ENCODE data around the gene ATG2B.

The ATG2B gene

GRCh38 chr14:96275177-96276112 is 87.7 kb downstream of the ATG2B start:
- Histone ChIP-seq H3K9ac (ENCODE audit: low read depth, low read length) (no peak overlapping the region), H3K27ac (ENCODE audit: low read length) (no peak overlapping the region), H3K4me2 (ENCODE audit: insufficient read depth, low read length) (no peak overlapping the region), H4K20me1 (ENCODE audit: insufficient read depth, low read length) (no peaks in the 10 kb centered on the region), H3K4me1 (ENCODE audit: insufficient read depth, low read length) (no peaks in the 10 kb centered on the region), H3K4me3 (ENCODE audit: low read depth in 1 of 2, low read length in 2 of 2) (no peak overlapping the region), H3K27me3 (ENCODE audit: insufficient read depth, low read length, poor library complexity) (no peaks in the 10 kb centered on the region), H3K9me3 (ENCODE audit: insufficient read depth, low read length, severe bottlenecking) (peaks cover 13% of the 10 kb centered on the region), H3K79me2 (ENCODE audit: insufficient read depth, low read length) (no peaks in the 10 kb centered on the region), H3K36me3 (ENCODE audit: insufficient read depth, low read length) (no peaks in the 10 kb centered on the region; the same call in 1 of the 2 replicates), H2AFZ (ENCODE audit: low read depth, low read length) (no peak overlapping the region)
- TF ChIP-seq CTCF (IDR thresholded peaks at IDR 0.05; ENCODE audit: borderline replicate concordance, extremely low read depth, low read length, poor library complexity, severe bottlenecking) (peak; percentile 85), EZH2 (IDR thresholded peaks at IDR 0.05; ENCODE audit: borderline replicate concordance, low read depth, low read length, severe bottlenecking) (no peak)
- DNase-seq (peak; percentile 53), ATAC-seq (ENCODE audit: insufficient read depth, low read depth) (peak; percentile 72)

GRCh38 chr14:96274543-96274942 is 88.6 kb downstream of the ATG2B start:
- H3K9ac ChIP-seq (ENCODE audit: low read depth, low read length), result no peak overlapping the region
- no peak overlapping the region for H3K4me2 ChIP-seq (ENCODE audit: insufficient read depth, low read length)
- H3K79me2 ChIP-seq (ENCODE audit: insufficient read depth, low read length), result no peaks in the 10 kb centered on the region
- no peaks in the 10 kb centered on the region for H3K36me3 ChIP-seq (ENCODE audit: insufficient read depth, low read length)
- no peak overlapping the region for H3K4me3 ChIP-seq (ENCODE audit: low read depth in 1 of 2, low read length in 2 of 2)
- ATAC-seq (ENCODE audit: insufficient read depth, low read depth), result no peak
- H4K20me1 ChIP-seq (ENCODE audit: insufficient read depth, low read length), result no peaks in the 10 kb centered on the region
- H3K27me3 ChIP-seq (ENCODE audit: insufficient read depth, low read length, poor library complexity), result no peaks in the 10 kb centered on the region
- H3K27ac ChIP-seq (ENCODE audit: low read length), result no peak overlapping the region
- H2AFZ ChIP-seq (ENCODE audit: low read depth, low read length), result no peak overlapping the region
- DNase-seq, result no peak
- TF ChIP-seq EZH2 (IDR thresholded peaks at IDR 0.05; ENCODE audit: borderline replicate concordance, low read depth, low read length, severe bottlenecking), result no peak
- no peaks in the 10 kb centered on the region for H3K4me1 ChIP-seq (ENCODE audit: insufficient read depth, low read length)
- H3K9me3 ChIP-seq (ENCODE audit: insufficient read depth, low read length, severe bottlenecking), result peaks cover 13% of the 10 kb centered on the region

GRCh38 chr14:96274122-96274521 is 89.0 kb downstream of the ATG2B start:
- Histone ChIP-seq H3K79me2 (ENCODE audit: insufficient read depth, low read length) (no peaks in the 10 kb centered on the region), H3K27me3 (ENCODE audit: insufficient read depth, low read length, poor library complexity) (no peaks in the 10 kb centered on the region), H3K4me2 (ENCODE audit: insufficient read depth, low read length) (no peak overlapping the region), H3K36me3 (ENCODE audit: insufficient read depth, low read length) (no peaks in the 10 kb centered on the region), H3K27ac (ENCODE audit: low read length) (no peak overlapping the region), H3K9ac (ENCODE audit: low read depth, low read length) (no peak overlapping the region), H3K4me1 (ENCODE audit: insufficient read depth, low read length) (no peaks in the 10 kb centered on the region), H4K20me1 (ENCODE audit: insufficient read depth, low read length) (no peaks in the 10 kb centered on the region), H3K9me3 (ENCODE audit: insufficient read depth, low read length, severe bottlenecking) (peaks cover 13% of the 10 kb centered on the region), H2AFZ (ENCODE audit: low read depth, low read length) (no peak overlapping the region), H3K4me3 (ENCODE audit: low read depth in 1 of 2, low read length in 2 of 2) (no peak overlapping the region)
- ATAC-seq (ENCODE audit: insufficient read depth, low read depth) (no peak), DNase-seq (no peak)
- no peak for TF ChIP-seq EZH2 (IDR thresholded peaks at IDR 0.05; ENCODE audit: borderline replicate concordance, low read depth, low read length, severe bottlenecking)
- no peak for TF ChIP-seq CTCF (IDR thresholded peaks at IDR 0.05; ENCODE audit: borderline replicate concordance, extremely low read depth, low read length, poor library complexity, severe bottlenecking)

DNA sequence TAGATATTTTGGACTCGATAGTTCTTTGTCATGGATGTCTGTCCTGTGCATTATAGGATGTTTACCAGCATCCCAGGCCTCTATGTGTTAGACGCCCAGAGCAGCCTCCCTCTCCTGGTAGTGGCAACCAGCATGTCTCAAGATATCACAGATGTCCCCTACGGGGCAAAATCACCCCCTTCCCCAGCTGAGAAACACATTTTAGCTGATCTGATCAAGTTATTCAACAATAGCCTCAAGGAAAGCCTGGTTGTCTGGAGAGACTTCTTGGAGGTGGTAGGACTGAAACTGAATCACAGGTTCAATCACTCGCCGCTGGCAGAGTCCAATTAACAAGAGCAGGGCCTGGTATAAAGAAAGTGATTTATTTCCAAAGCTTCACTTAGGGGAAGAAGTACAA is 89.5 kb downstream of the ATG2B start:
- no peak overlapping the region for H3K9ac ChIP-seq (ENCODE audit: low read depth, low read length)
- no peak overlapping the region for H3K4me3 ChIP-seq (ENCODE audit: low read depth in 1 of 2, low read length in 2 of 2)
- H3K27me3 ChIP-seq (ENCODE audit: insufficient read depth, low read length, poor library complexity), result no peaks in the 10 kb centered on the region
- ATAC-seq (ENCODE audit: insufficient read depth, low read depth), result no peak
- H3K4me1 ChIP-seq (ENCODE audit: insufficient read depth, low read length), result no peaks in the 10 kb centered on the region
- H3K79me2 ChIP-seq (ENCODE audit: insufficient read depth, low read length), result no peaks in the 10 kb centered on the region
- no peak for TF ChIP-seq EZH2 (IDR thresholded peaks at IDR 0.05; ENCODE audit: borderline replicate concordance, low read depth, low read length, severe bottlenecking)
- no peak for TF ChIP-seq CTCF (IDR thresholded peaks at IDR 0.05; ENCODE audit: borderline replicate concordance, extremely low read depth, low read length, poor library complexity, severe bottlenecking)
- DNase-seq, result no peak
- peaks cover 10% of the 10 kb centered on the region for H3K9me3 ChIP-seq (ENCODE audit: insufficient read depth, low read length, severe bottlenecking)
- H3K27ac ChIP-seq (ENCODE audit: low read length), result no peak overlapping the region
- H3K36me3 ChIP-seq (ENCODE audit: insufficient read depth, low read length), result no peaks in the 10 kb centered on the region
- no peak overlapping the region for H3K4me2 ChIP-seq (ENCODE audit: insufficient read depth, low read length)
- H4K20me1 ChIP-seq (ENCODE audit: insufficient read depth, low read length), result no peaks in the 10 kb centered on the region
- H2AFZ ChIP-seq (ENCODE audit: low read depth, low read length), result no peak overlapping the region

Data from DND-41 (cell line).